ENCODE measurements around the gene OR10G7.
"Not testable (repeated sequence)": the region's sequence is repeated elsewhere in the genome, so short reads cannot be mapped to it uniquely, and the experiment has no call there.

The OR10G7 gene

GRCh38 chr11:124043420-124043819, 2.3 kb upstream of the OR10G7 start:
- DNase-seq (ENCODE audit: low read depth in 1 of 2, low spot score in 1 of 2), result no peak

- DNase-seq (ENCODE audit: low read depth in 1 of 2, low spot score in 1 of 2), result no peak
Observed at GRCh38 chr11:124039557-124039956, 1.6 kb downstream of the OR10G7 start.

- DNase-seq (ENCODE audit: low read depth in 1 of 2, low spot score in 1 of 2), result no peak
Observed at GRCh38 chr11:124036666-124037065, 4.5 kb downstream of the OR10G7 start.

- no peak for DNase-seq (ENCODE audit: low read depth in 1 of 2, low spot score in 1 of 2)
Observed at GRCh38 chr11:124026498-124026897, 14.6 kb downstream of the OR10G7 start, which contains the start of gene OR10G8. TSS of gene OR10G8 (plus strand) at chr11:124026798. CDS start at chr11:124029623, 2,825 bp downstream.

- DNase-seq (ENCODE audit: low read depth in 1 of 2, low spot score in 1 of 2), result not testable (repeated sequence)
Observed at GRCh38 chr11:124015837-124016236, 25.3 kb downstream of the OR10G7 start.

GRCh38 chr11:124012697-124013096, 28.4 kb downstream of the OR10G7 start, which contains the start of gene OR10G4:
TSS of gene OR10G4 (plus strand) at chr11:124012997. CDS start at chr11:124015575, 2,578 bp downstream.
- DNase-seq (ENCODE audit: low read depth in 1 of 2, low spot score in 1 of 2), result no peak

- DNase-seq (ENCODE audit: low read depth in 1 of 2, low spot score in 1 of 2), result no peak
Observed at GRCh38 chr11:123995119-123995518, 46.0 kb downstream of the OR10G7 start, which contains the start of gene OR10G6. TSS of gene OR10G6 (minus strand) at chr11:123995161. CDS start at chr11:123995161, 0 bp downstream.

Measured in activated T-helper 1 cell treated with anti-CD3 and anti-CD28 coated beads, Interleukin-2, amount 50 U/mL, for 16 hours (primary cell).